Mesenteric fat pad (tissue), 1 donor: Measurements from ENCODE around the gene ROCK2. TPM values are rescaled to one million over a fixed set of nuclear protein-coding genes. Genes with fewer than 3 reads are reported as not detected.
"Not testable (repeated sequence)": the region's sequence is repeated elsewhere in the genome, so short reads cannot be mapped to it uniquely, and the experiment has no call there.

Experiments
- DNase-seq: peaks from one replicate; pipeline ENCODE4 v3.0.0-alpha.2; 2020; ENCODE audit warnings: low spot score
- total RNA-seq: library from RNA; stranded (reverse); fragmentation: NEBNext Ultra II Directional; extraction: Animal tissue kit (Norgen Biotek cat#: 25700); gene quantifications from one replicate; pipeline ENCODE4 v1.2.1, GENCODE V29; 2021
- donor health status: DM: yes; HTN: yes; CAD: no.

The ROCK2 gene
- total RNA-seq, 1 donor from 2014 or later = 456 TPM

GRCh38 chr2:11239666-11240462 lies 104.6 kb downstream of the ROCK2 start:
- no peak for DNase-seq

- DNase-seq = no peak
Observed at GRCh38 chr2:11239147-11239546, 105.3 kb downstream of the ROCK2 start.

- no peak for DNase-seq
Observed at GRCh38 chr2:11237122-11237521, 107.3 kb downstream of the ROCK2 start.

GRCh38 chr2:11236335-11236734 lies 108.1 kb downstream of the ROCK2 start:
- DNase-seq = no peak

GRCh38 chr2:11235583-11235982 lies 108.9 kb downstream of the ROCK2 start:
- no peak for DNase-seq

GRCh38 chr2:11234309-11234708 lies 110.1 kb downstream of the ROCK2 start:
- no peak for DNase-seq

GRCh38 chr2:11231193-11231592 lies 113.2 kb downstream of the ROCK2 start:
- DNase-seq = not testable (repeated sequence)

GRCh38 chr2:11228692-11229091 lies 115.7 kb downstream of the ROCK2 start:
- no peak for DNase-seq

GRCh38 chr2:11227595-11227994 lies 116.8 kb downstream of the ROCK2 start:
- no peak for DNase-seq

GRCh38 chr2:11224887-11225286 lies 119.5 kb downstream of the ROCK2 start:
- DNase-seq = no peak

- DNase-seq = no peak
Observed at GRCh38 chr2:11222845-11223244, 121.6 kb downstream of the ROCK2 start.

GRCh38 chr2:11220445-11220844 lies 124.0 kb downstream of the ROCK2 start:
- no peak for DNase-seq

GRCh38 chr2:11215407-11215806 lies 129.0 kb downstream of the ROCK2 start:
- DNase-seq = no peak

GRCh38 chr2:11214770-11215169 lies 129.7 kb downstream of the ROCK2 start:
- DNase-seq = no peak

- no peak for DNase-seq
Observed at GRCh38 chr2:11213975-11214374, 130.5 kb downstream of the ROCK2 start.

GRCh38 chr2:11213090-11213638 lies 131.3 kb downstream of the ROCK2 start:
- no peak for DNase-seq

GRCh38 chr2:11212645-11213044 lies 131.8 kb downstream of the ROCK2 start:
- DNase-seq = no peak

GRCh38 chr2:11208083-11208482 lies 136.4 kb downstream of the ROCK2 start:
- DNase-seq = no peak

- DNase-seq = no peak
Observed at GRCh38 chr2:11203480-11203879, 141.0 kb downstream of the ROCK2 start.

GRCh38 chr2:11201969-11202368 lies 142.5 kb downstream of the ROCK2 start:
- no peak for DNase-seq

GRCh38 chr2:11200651-11201050 lies 143.8 kb downstream of the ROCK2 start:
- no peak for DNase-seq

- no peak for DNase-seq
Observed at GRCh38 chr2:11196246-11196645, 148.2 kb downstream of the ROCK2 start.

GRCh38 chr2:11187731-11188130 lies 156.7 kb downstream of the ROCK2 start:
- no peak for DNase-seq
